Measurements from ENCODE around the gene CENPO. TPM values are rescaled to one million over a fixed set of nuclear protein-coding genes. Genes with fewer than 3 reads are reported as not detected.

The CENPO gene
- total and polyA plus RNA-seq, 2 donors (not counting 3 experiments of a cell fraction or from before 2014, with no cell fraction given): 26.8 to 45.3 TPM

DNA sequence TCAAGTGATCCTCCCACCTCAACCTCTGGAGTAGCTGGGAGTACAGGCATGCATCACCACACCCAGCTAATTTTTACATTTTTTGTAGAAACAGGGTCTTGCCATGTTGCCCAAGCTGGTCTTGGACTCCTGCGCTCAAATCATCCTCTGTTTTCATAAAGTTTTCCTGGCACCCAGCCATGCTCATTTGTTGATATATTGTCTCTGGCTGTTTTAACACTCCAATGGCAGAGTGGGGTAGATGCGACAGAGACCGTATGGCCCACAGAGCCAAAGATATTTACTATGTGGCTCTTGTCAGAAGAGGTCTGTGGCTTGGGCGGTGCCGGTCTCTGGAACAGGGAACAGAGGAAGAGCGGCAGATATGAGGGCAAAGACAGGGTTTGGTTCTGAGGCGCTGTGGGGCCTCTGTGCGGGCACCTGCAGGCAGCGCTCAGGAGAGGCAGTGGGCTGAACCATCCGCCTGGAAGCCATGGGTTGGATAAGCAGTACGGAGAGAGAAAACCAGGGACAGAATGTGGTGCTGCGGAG, 50.2 kb downstream of the CENPO start:
- FAIRE-seq: no peak

GRCh38 chr2:24844023-24844685, 50.9 kb downstream of the CENPO start:
- H3K9me1 ChIP-seq (replicated peaks; ENCODE audit: control insufficient read depth, extremely low read depth, insufficient read depth, low read length): no peaks in the 10 kb centered on the region
- no peak overlapping the region for H3K9ac ChIP-seq (replicated peaks; ENCODE audit: extremely low read depth, insufficient read depth, low read length)
- no peak for DNase-seq (ENCODE audit: low read depth, low spot score)
- H3K27ac ChIP-seq (ENCODE audit: insufficient read depth, low read depth, low read length): no peak overlapping the region
- H2AFZ ChIP-seq (ENCODE audit: low read depth, low read length): no peak overlapping the region
- H3K4me1 ChIP-seq (ENCODE audit: control insufficient read depth, extremely low read depth, insufficient read depth, low read length): no peaks in the 10 kb centered on the region
- no peaks in the 10 kb centered on the region for H3K9me3 ChIP-seq (replicated peaks; ENCODE audit: control insufficient read depth, insufficient read depth, low read length)
- intact Hi-C loops (cut with micrococcal nuclease) (no loop called here), dilution Hi-C loops (cut with MboI; ENCODE audit: extremely low pct_ligation_motif_present, low sequenced_read_pairs) (no loop called here)
- POLR2A ChIA-PET: no interaction called here
- BruUV-seq (replicated peaks): no TSS peak
- H3K79me2 ChIP-seq (ENCODE audit: control insufficient read depth, insufficient read depth, low read length): no peaks in the 10 kb centered on the region
- TF ChIP-seq, protein P1, sequence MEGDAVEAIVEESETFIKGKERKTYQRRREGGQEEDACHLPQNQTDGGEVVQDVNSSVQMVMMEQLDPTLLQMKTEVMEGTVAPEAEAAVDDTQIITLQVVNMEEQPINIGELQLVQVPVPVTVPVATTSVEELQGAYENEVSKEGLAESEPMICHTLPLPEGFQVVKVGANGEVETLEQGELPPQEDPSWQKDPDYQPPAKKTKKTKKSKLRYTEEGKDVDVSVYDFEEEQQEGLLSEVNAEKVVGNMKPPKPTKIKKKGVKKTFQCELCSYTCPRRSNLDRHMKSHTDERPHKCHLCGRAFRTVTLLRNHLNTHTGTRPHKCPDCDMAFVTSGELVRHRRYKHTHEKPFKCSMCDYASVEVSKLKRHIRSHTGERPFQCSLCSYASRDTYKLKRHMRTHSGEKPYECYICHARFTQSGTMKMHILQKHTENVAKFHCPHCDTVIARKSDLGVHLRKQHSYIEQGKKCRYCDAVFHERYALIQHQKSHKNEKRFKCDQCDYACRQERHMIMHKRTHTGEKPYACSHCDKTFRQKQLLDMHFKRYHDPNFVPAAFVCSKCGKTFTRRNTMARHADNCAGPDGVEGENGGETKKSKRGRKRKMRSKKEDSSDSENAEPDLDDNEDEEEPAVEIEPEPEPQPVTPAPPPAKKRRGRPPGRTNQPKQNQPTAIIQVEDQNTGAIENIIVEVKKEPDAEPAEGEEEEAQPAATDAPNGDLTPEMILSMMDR (IDR thresholded peaks at IDR 0.05; ENCODE audit: extremely low read depth in 1 of 2, insufficient read depth in 1 of 2, low read depth in 1 of 2, low read length in 2 of 2): no peak
- TF ChIP-seq POLR2A (IDR thresholded peaks at IDR 0.05; ENCODE audit: low read depth, low read length) (no peak), MYC (IDR thresholded peaks at IDR 0.05; ENCODE audit: low read depth, low read length) (no peak), JUN (IDR thresholded peaks at IDR 0.05; ENCODE audit: borderline replicate concordance, insufficient read depth, insufficient read length, low read depth) (no peak), FOS (IDR thresholded peaks at IDR 0.05; ENCODE audit: borderline replicate concordance, insufficient read depth, low read length) (no peak), EZH2 (IDR thresholded peaks at IDR 0.05; ENCODE audit: borderline replicate concordance, low read depth, low read length, severe bottlenecking) (no peak), POLR2AphosphoS5 (IDR thresholded peaks at IDR 0.05; ENCODE audit: insufficient read depth, low read depth, low read length) (no peak), GATA2 (IDR thresholded peaks at IDR 0.05; ENCODE audit: insufficient read depth, insufficient read length, low read depth, low read length) (no peak)
- TF ChIP-seq, protein P2, sequence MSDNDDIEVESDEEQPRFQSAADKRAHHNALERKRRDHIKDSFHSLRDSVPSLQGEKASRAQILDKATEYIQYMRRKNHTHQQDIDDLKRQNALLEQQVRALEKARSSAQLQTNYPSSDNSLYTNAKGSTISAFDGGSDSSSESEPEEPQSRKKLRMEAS (IDR thresholded peaks at IDR 0.05; ENCODE audit: insufficient read depth, insufficient read length): no peak
- no peaks in the 10 kb centered on the region for H3K36me3 ChIP-seq (ENCODE audit: control insufficient read depth in 2 of 2, extremely low read depth in 1 of 2, insufficient read depth in 2 of 2, low read length in 2 of 2)
- no peak overlapping the region for H3K4me3 ChIP-seq (replicated peaks in 1 of 3; ENCODE audit: insufficient read depth in 1 of 3, low read depth in 1 of 3, low read length in 3 of 3)
- CTCF ChIA-PET: interaction anchor here (0.6 to 1.2 kb wide), 2 partner anchors 13 to 285 kb away, joined by 3 to 4 read pairs; no protein-coding TSS in a partner anchor
- no peaks in the 10 kb centered on the region for H3K27me3 ChIP-seq (ENCODE audit: control insufficient read depth in 2 of 2, insufficient read depth in 2 of 2, low read length in 2 of 2)
- H4K20me1 ChIP-seq (replicated peaks; ENCODE audit: control insufficient read depth, extremely low read depth, insufficient read depth, low read length): no peaks in the 10 kb centered on the region
- FAIRE-seq: no peak
- H3K4me2 ChIP-seq (ENCODE audit: insufficient read depth, low read length): no peak overlapping the region

More for the DNA sequence above, 50.2 kb downstream of the CENPO start:
- Histone ChIP-seq H3K4me1 (ENCODE audit: control insufficient read depth, extremely low read depth, insufficient read depth, low read length) (no peaks in the 10 kb centered on the region), H3K9ac (replicated peaks; ENCODE audit: extremely low read depth, insufficient read depth, low read length) (no peak overlapping the region), H4K20me1 (replicated peaks; ENCODE audit: control insufficient read depth, extremely low read depth, insufficient read depth, low read length) (no peaks in the 10 kb centered on the region), H3K79me2 (ENCODE audit: control insufficient read depth, insufficient read depth, low read length) (no peaks in the 10 kb centered on the region), H3K27ac (ENCODE audit: insufficient read depth, low read depth, low read length) (no peak overlapping the region), H3K9me1 (replicated peaks; ENCODE audit: control insufficient read depth, extremely low read depth, insufficient read depth, low read length) (no peaks in the 10 kb centered on the region), H2AFZ (ENCODE audit: low read depth, low read length) (no peak overlapping the region), H3K4me3 (replicated peaks in 1 of 3; ENCODE audit: insufficient read depth in 1 of 3, low read depth in 1 of 3, low read length in 3 of 3) (no peak overlapping the region), H3K9me3 (replicated peaks; ENCODE audit: control insufficient read depth, insufficient read depth, low read length) (no peaks in the 10 kb centered on the region), H3K4me2 (ENCODE audit: insufficient read depth, low read length) (no peak overlapping the region), H3K27me3 (ENCODE audit: control insufficient read depth in 2 of 2, insufficient read depth in 2 of 2, low read length in 2 of 2) (no peaks in the 10 kb centered on the region), H3K36me3 (ENCODE audit: control insufficient read depth in 2 of 2, extremely low read depth in 1 of 2, insufficient read depth in 2 of 2, low read length in 2 of 2) (no peaks in the 10 kb centered on the region)
- TF ChIP-seq, protein P2 (IDR thresholded peaks at IDR 0.05; ENCODE audit: insufficient read depth, insufficient read length): no peak
- TF ChIP-seq FOS (IDR thresholded peaks at IDR 0.05; ENCODE audit: borderline replicate concordance, insufficient read depth, low read length) (no peak), POLR2AphosphoS5 (IDR thresholded peaks at IDR 0.05; ENCODE audit: insufficient read depth, low read depth, low read length) (no peak), JUN (IDR thresholded peaks at IDR 0.05; ENCODE audit: borderline replicate concordance, insufficient read depth, insufficient read length, low read depth) (no peak)
- intact Hi-C loops (cut with micrococcal nuclease): no loop called here
- CTCF ChIA-PET: interaction anchor here (0.6 to 1.2 kb wide), 2 partner anchors 14 to 286 kb away, joined by 3 to 4 read pairs; no protein-coding TSS in a partner anchor
- POLR2A ChIA-PET: no interaction called here
- no peak for DNase-seq (ENCODE audit: low read depth, low spot score)
- dilution Hi-C loops (cut with MboI; ENCODE audit: extremely low pct_ligation_motif_present, low sequenced_read_pairs): no loop called here
- no TSS peak for BruUV-seq (replicated peaks)

Data from endothelial cell of umbilical vein (primary cell).